Esophagus squamous epithelium (tissue), 4 donors: Measurements from ENCODE around the gene GPR42.

ENCODE experiments used
- POLR2A ChIP-seq, 4 donors: fragments of 450-650 bp; IDR thresholded peaks; one replicate each; pipeline ENCODE4 v1.6.1; 2017; ENCODE audit warnings: antibody characterized with exemption in 4 of 4, mild to moderate bottlenecking in 4 of 4, moderate library complexity in 3 of 4
- TF ChIP-seq, protein P1 (sequence below), 6 experiments: fragments of 450-650 bp in 4 of 6; fragments of 200-600 bp in 2 of 6; sonication (generic) in 2 of 6; IDR thresholded peaks; one replicate each; pipeline ENCODE4 v1.5.1; 2016 to 2019; ENCODE audit warnings: antibody characterized with exemption in 6 of 6, mild to moderate bottlenecking in 4 of 6, moderate library complexity in 4 of 6

- TF ChIP-seq, protein P1, sequence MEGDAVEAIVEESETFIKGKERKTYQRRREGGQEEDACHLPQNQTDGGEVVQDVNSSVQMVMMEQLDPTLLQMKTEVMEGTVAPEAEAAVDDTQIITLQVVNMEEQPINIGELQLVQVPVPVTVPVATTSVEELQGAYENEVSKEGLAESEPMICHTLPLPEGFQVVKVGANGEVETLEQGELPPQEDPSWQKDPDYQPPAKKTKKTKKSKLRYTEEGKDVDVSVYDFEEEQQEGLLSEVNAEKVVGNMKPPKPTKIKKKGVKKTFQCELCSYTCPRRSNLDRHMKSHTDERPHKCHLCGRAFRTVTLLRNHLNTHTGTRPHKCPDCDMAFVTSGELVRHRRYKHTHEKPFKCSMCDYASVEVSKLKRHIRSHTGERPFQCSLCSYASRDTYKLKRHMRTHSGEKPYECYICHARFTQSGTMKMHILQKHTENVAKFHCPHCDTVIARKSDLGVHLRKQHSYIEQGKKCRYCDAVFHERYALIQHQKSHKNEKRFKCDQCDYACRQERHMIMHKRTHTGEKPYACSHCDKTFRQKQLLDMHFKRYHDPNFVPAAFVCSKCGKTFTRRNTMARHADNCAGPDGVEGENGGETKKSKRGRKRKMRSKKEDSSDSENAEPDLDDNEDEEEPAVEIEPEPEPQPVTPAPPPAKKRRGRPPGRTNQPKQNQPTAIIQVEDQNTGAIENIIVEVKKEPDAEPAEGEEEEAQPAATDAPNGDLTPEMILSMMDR (IDR thresholded peaks at IDR 0.05): no peak
- TF ChIP-seq POLR2A (IDR thresholded peaks at IDR 0.05): no peak
Measured at GRCh38 chr19:35342430-35342829, 28.4 kb upstream of the GPR42 start.
